CD4-positive, alpha-beta T cell treated with Interleukin-17A for 1 hour (primary cell): ENCODE results near the gene OR6S1.

Source experiments
- DNase-seq: peaks from one replicate; pipeline ENCODE4 v3.0.0-alpha.2; 2020

OR6S1 gene, protein sequence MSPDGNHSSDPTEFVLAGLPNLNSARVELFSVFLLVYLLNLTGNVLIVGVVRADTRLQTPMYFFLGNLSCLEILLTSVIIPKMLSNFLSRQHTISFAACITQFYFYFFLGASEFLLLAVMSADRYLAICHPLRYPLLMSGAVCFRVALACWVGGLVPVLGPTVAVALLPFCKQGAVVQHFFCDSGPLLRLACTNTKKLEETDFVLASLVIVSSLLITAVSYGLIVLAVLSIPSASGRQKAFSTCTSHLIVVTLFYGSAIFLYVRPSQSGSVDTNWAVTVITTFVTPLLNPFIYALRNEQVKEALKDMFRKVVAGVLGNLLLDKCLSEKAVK

DNA sequence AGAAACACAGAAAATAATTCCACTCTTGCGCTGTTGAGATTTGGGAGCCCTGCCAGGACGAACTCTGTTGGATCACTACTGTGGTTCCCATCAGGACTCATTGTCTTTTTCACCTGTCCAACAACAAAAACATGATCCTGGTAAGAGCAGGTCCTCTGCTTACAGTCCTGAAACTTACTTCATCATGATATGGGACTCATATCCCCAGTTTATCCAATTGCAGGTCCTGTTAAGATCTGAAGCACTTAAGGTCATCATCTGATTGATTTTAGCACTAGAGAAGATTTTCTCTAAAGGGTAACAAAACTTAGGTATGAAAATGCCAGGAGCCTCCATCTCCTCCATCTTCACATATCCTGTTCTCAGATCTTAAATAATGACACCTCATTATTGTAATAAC lies at the start of gene OR6S1:
Gene OR6S1 (minus strand): TSS at position 101 of the 400 bp plus-strand sequence. CDS start 0 bp downstream, at position 101.
- DNase-seq: no peak

- DNase-seq: peak; percentile 81
Observed at GRCh38 chr14:20690848-20691640, 49.6 kb upstream of the OR6S1 start.

GRCh38 chr14:20688167-20688839 lies 46.8 kb upstream of the OR6S1 start, which contains the start of gene ANG:
ANG (plus strand) TSS chr14:20688764; CDS start chr14:20693565, 4,801 bp downstream.
- no peak for DNase-seq

GRCh38 chr14:20687362-20688166 lies 46.1 kb upstream of the OR6S1 start:
- no peak for DNase-seq

DNA sequence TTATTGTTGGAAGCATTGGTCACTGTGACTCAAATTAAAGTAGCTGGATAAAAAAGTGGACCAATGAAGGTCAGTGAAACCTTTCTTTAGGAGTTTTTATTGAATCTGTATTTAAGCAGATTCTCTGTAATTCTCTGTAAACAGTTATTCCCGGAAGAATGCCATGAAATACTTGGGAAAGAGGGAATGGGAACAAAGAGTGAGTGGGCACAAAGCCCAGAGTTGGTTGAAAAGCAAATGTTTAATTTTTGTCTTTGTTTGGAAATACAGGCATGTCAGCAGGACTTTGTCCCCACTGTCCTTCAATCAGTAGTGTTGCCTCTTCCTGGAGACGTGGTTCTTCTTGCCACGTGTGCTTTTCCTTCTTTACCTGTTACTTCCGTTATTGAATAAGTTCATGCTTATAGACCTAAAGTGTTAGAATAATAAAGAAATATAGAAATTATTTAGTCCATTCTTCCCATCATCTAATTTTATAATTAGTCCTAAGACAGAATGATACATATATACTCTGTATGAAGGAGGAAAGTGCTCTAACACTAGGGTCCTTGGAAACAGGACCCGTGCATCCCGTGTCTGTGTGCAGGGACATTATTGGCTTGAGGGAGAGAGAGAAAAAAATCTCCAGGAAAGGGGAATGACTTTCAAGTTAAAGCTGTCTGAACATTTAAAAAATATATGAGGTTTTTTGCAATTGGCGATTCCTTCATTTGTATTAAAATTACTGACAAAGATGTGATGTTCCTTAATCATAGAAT lies 45.1 kb upstream of the OR6S1 start:
- no peak for DNase-seq

GRCh38 chr14:20684662-20685456 lies 43.4 kb upstream of the OR6S1 start:
- no peak for DNase-seq

DNA sequence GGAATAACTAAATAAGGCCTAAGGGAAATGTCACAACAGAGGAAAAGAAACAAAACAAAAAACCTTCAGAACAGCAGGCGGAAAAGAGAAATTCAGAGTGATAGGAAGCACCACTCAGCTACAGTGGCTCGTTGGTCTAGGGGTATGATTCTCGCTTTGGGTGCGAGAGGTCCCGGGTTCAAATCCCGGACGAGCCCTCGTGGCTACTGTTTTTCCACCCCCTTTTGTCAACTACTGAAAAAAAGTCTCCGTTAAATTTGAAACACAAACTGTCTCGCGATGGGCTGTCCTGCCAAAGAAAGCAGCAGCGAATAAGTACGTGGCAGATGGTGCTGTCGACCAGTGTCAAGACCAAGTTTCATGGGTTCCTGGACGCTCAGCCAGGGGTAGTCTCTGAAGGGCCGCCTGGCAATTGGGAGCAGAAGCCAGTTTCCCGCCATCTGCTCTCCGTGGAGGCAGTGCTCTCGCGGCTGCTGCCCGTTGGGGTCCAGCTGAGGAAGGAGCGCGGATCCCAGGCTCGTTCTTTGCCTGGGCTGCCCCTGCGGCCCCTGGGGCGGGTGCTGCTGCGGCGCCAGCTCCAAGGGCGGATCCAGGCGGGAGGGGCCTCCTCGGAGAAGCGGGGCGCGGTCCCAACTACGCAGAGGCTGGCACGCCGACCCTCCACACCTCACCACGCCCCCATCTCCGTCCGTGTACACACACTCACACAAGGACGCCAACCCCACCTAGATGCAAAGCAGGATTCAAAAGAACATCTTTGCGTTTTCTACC lies 42.6 kb upstream of the OR6S1 start, which contains the start of gene RNASE4:
Gene RNASE4 (plus strand): TSS at position 670 of the 771 bp plus-strand sequence. CDS start 14,812 bp downstream, outside the sequence.
- peak; percentile 92 for DNase-seq

DNA sequence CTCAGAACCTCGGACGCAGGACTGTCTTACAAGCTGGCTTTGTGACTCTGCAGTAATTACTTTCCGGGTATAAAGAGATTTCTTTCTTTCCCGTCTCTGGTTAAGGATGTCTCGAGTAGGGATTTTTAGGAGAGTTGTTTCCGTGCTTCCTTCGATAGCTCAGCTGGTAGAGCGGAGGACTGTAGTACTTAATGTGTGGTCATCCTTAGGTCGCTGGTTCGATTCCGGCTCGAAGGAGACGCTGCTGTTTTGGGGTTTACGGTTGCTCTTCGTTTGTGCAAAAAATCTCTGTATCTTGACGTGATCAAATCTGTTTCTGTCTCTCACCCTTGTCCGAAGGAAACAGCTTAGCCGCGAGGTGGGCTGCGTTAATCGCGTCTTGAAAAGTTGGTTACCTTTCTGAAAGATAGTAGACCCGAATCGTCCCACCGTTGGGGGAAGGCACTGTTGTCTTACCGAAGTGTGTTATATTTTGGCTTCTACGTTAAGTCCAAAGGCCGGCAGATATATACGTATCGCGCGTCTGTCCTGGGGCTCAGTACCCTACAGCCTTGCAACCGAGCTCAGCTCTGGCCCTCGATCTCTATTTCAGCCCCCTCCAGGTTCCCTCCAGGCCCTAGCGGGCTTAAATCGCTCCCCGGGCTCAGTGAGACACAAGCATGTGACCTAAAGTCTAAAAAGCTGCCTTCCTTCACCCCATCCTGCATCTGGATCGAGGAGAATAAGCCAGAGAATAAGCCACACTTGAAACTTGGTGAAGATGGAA lies 41.8 kb upstream of the OR6S1 start:
- DNase-seq: peak; percentile 91

GRCh38 chr14:20682435-20683124 lies 41.1 kb upstream of the OR6S1 start:
- DNase-seq: peak; percentile 88

GRCh38 chr14:20682127-20682434 lies 40.6 kb upstream of the OR6S1 start:
- no peak for DNase-seq

DNA sequence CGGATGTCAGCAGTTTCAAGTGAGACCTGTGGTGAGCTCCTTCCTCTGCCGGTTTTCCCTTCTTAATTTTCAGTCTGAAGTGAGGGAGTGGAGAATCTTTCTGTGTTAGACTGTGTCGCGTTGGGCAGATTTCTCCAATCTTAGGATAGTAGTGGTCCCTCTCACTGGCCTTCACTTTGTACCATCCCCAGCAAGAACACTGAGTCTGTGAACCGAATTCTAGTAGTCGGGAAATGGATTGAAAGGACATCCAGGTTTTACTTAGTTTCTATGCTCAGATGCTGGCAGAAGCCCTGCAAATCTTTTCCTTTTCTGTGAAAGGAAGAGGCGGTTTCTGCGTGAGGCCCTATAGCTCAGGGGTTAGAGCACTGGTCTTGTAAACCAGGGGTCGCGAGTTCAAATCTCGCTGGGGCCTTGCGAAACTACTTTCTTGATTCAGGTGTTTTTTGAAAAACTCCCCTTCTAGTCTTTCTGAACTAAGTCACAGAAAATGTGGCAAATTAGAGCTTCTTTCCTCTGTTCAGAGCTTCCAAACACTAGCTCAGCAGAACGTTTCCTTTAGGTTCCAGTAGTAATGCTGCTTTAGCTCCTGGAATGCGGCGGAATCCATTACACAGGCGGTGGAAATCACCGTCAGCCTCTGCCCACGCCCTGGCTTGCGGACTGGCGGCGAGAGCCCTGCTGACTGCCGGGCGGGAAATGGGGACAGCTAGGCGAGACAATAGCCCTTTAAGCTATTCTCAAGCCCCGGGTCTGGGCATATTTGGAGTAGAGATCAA lies 40.0 kb upstream of the OR6S1 start:
- DNase-seq: peak; percentile 95

DNA sequence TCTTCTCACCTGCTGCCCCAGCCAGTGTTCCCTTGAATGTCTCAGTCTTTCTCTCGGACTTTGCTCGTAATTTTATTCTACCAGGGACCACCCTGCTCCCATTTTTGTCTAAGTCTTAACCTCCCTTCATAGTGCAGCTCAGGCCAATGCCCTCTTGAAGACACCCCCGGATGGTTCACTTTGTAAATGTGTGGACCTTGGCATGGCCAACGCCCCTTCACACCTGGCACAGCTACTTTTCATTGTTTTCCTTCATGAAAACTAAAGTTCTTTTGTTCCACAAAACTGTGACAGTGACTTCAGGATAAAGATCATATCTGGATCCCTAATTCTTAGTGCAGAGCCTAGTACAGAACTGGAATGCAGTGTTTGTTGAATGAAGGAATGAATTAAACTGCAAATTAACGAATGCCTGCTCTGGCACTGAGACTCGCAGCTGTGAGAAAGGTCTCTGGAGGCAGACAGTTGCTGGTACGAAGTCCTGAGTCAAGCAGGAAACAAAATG lies 39.4 kb upstream of the OR6S1 start:
- no peak for DNase-seq

DNA sequence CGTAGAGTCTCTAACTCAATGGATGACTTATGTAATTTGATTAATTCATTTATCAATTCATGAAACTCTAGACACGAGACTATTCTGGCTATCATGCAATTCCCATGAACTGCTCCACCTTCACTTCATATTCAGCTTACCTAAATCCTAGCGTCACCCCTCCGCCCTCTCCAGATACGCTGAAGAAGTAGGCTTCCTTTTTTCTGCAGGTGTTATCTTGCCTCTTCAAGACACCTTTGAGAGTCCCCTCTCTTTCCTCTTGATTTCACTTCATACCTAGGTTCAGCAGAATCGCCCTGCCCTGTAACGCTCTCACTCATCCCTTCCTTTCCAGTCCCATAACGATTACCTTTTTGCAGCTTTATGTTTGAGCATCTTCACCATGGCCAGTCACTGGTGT lies 38.9 kb upstream of the OR6S1 start:
- no peak for DNase-seq

GRCh38 chr14:20679907-20680306 lies 38.4 kb upstream of the OR6S1 start:
- DNase-seq: peak; percentile 20

- no peak for DNase-seq
Observed at GRCh38 chr14:20676072-20676471, 34.6 kb upstream of the OR6S1 start.

- no peak for DNase-seq
Observed at GRCh38 chr14:20675669-20676068, 34.2 kb upstream of the OR6S1 start.

GRCh38 chr14:20671597-20672283 lies 30.2 kb upstream of the OR6S1 start:
- no peak for DNase-seq
